Measurements from ENCODE around the gene NOP16. TPM values are rescaled to one million over a fixed set of nuclear protein-coding genes. Genes with fewer than 3 reads are reported as not detected.

Gene NOP16
- total and polyA plus RNA-seq, 2 experiments from 2014 or later, result 15.2 to 68.7 TPM

GRCh38 chr5:176381979-176382378 is 6.4 kb downstream of the NOP16 start:
- Histone ChIP-seq H3K79me2 (ENCODE audit: insufficient read depth) (peaks cover 31% of the 10 kb centered on the region), H4K20me1 (ENCODE audit: insufficient read depth) (no peaks in the 10 kb centered on the region), H2AFZ (no peak overlapping the region), H3K36me3 (ENCODE audit: low read depth) (peaks cover 19% of the 10 kb centered on the region; the same call in 1 of the 2 replicates), H3K9me2 (ENCODE audit: insufficient read depth) (no peaks in the 10 kb centered on the region), H3K4me3 (no peak overlapping the region), H3F3A (ENCODE audit: insufficient read depth) (0 out of 2 replicates have a peak, but pooled peaks cover 11% of the 10 kb centered on the region), H3K4me1 (ENCODE audit: insufficient read depth) (peaks cover 11% of the 10 kb centered on the region; the same call in 1 of the 2 replicates), H3K27ac (no peak overlapping the region), H3K27me3 (replicated peaks; ENCODE audit: insufficient read depth) (no peaks in the 10 kb centered on the region), H3K4me2 (ENCODE audit: unreplicated experiment) (no peak overlapping the region), H3K9me3 (ENCODE audit: low read depth) (no peaks in the 10 kb centered on the region), H3K9ac (no peak overlapping the region)
- in situ Hi-C loops (cut with MboI), result no loop called here
- DNase-seq, result no peak
- 100% methylated on average over 3 of the region's 3 CpGs for WGBS, 2 experiments (ENCODE audit: low coverage in 1 of 2, low lambda C conversion rate in 2 of 2, missing lambda C conversion rate in 2 of 2)
- TF ChIP-seq EZH2phosphoT487 (IDR thresholded peaks at IDR 0.05; ENCODE audit: insufficient read depth, low read depth) (no peak), EZH2 (IDR thresholded peaks at IDR 0.05; ENCODE audit: insufficient read depth, poor library complexity, severe bottlenecking) (no peak)

DNA sequence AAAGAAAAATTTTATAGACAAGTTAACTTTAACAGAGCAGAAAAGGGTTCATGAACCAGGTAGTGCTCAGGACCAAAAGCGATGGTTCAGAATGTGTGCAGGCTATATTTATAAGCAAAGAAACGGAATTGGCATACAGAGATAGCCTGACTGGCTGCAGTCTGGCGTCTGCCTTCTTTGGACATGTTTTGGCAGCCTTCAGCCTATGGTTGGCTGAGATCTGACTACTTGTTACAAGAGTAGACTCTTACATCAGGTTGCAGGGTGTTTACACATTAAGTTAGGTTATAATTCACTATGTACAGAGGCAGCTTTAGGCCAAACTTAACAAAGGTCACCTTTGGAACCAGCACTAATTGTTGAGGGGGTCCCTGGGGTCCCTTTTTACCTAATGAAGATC is 7.0 kb downstream of the NOP16 start:
- WGBS, 2 experiments (ENCODE audit: low coverage in 1 of 2, low lambda C conversion rate in 2 of 2, missing lambda C conversion rate in 2 of 2), result 90 to 92% methylated on average over 3 of the region's 3 CpGs
- H3K9ac ChIP-seq, result no peak overlapping the region
- peaks cover 26% of the 10 kb centered on the region for H3K79me2 ChIP-seq (ENCODE audit: insufficient read depth)
- peaks cover 6% of the 10 kb centered on the region; the same call in 1 of the 2 replicates for H3K4me1 ChIP-seq (ENCODE audit: insufficient read depth)
- no peak overlapping the region for H3K4me3 ChIP-seq
- H3K27ac ChIP-seq, result no peak overlapping the region
- H3K9me3 ChIP-seq (ENCODE audit: low read depth), result no peaks in the 10 kb centered on the region
- DNase-seq, result no peak
- H2AFZ ChIP-seq, result no peak overlapping the region
- 0 out of 2 replicates have a peak, but pooled peaks cover 11% of the 10 kb centered on the region for H3F3A ChIP-seq (ENCODE audit: insufficient read depth)
- no peak for TF ChIP-seq EZH2 (IDR thresholded peaks at IDR 0.05; ENCODE audit: insufficient read depth, poor library complexity, severe bottlenecking)
- TF ChIP-seq EZH2phosphoT487 (IDR thresholded peaks at IDR 0.05; ENCODE audit: insufficient read depth, low read depth), result no peak
- peaks cover 19% of the 10 kb centered on the region; the same call in 1 of the 2 replicates for H3K36me3 ChIP-seq (ENCODE audit: low read depth)
- H3K9me2 ChIP-seq (ENCODE audit: insufficient read depth), result no peaks in the 10 kb centered on the region
- in situ Hi-C loops (cut with MboI), result no loop called here
- H4K20me1 ChIP-seq (ENCODE audit: insufficient read depth), result no peaks in the 10 kb centered on the region
- H3K4me2 ChIP-seq (ENCODE audit: unreplicated experiment), result no peak overlapping the region
- no peaks in the 10 kb centered on the region for H3K27me3 ChIP-seq (replicated peaks; ENCODE audit: insufficient read depth)

- Histone ChIP-seq H3K27me3 (replicated peaks; ENCODE audit: insufficient read depth) (no peaks in the 10 kb centered on the region), H4K20me1 (ENCODE audit: insufficient read depth) (no peaks in the 10 kb centered on the region), H3K9me2 (ENCODE audit: insufficient read depth) (no peaks in the 10 kb centered on the region), H2AFZ (no peak overlapping the region), H3K36me3 (ENCODE audit: low read depth) (peaks cover 13% of the 10 kb centered on the region; the same call in 1 of the 2 replicates), H3K79me2 (ENCODE audit: insufficient read depth) (peaks cover 10% of the 10 kb centered on the region), H3F3A (ENCODE audit: insufficient read depth) (0 out of 2 replicates have a peak, but pooled peaks cover 11% of the 10 kb centered on the region), H3K4me3 (no peak overlapping the region), H3K27ac (no peak overlapping the region), H3K9me3 (ENCODE audit: low read depth) (no peaks in the 10 kb centered on the region), H3K4me2 (ENCODE audit: unreplicated experiment) (no peak overlapping the region), H3K4me1 (ENCODE audit: insufficient read depth) (no peaks in the 10 kb centered on the region), H3K9ac (no peak overlapping the region)
- no peak for DNase-seq
- TF ChIP-seq EZH2 (IDR thresholded peaks at IDR 0.05; ENCODE audit: insufficient read depth, poor library complexity, severe bottlenecking) (no peak), EZH2phosphoT487 (IDR thresholded peaks at IDR 0.05; ENCODE audit: insufficient read depth, low read depth) (no peak)
- in situ Hi-C loops (cut with MboI), result no loop called here
- WGBS, 2 experiments (ENCODE audit: low coverage in 1 of 2, low lambda C conversion rate in 2 of 2, missing lambda C conversion rate in 2 of 2), result 74 to 82% methylated on average over 3 of the region's 3 CpGs
Measured at GRCh38 chr5:176379881-176380280, 8.5 kb downstream of the NOP16 start.

DNA sequence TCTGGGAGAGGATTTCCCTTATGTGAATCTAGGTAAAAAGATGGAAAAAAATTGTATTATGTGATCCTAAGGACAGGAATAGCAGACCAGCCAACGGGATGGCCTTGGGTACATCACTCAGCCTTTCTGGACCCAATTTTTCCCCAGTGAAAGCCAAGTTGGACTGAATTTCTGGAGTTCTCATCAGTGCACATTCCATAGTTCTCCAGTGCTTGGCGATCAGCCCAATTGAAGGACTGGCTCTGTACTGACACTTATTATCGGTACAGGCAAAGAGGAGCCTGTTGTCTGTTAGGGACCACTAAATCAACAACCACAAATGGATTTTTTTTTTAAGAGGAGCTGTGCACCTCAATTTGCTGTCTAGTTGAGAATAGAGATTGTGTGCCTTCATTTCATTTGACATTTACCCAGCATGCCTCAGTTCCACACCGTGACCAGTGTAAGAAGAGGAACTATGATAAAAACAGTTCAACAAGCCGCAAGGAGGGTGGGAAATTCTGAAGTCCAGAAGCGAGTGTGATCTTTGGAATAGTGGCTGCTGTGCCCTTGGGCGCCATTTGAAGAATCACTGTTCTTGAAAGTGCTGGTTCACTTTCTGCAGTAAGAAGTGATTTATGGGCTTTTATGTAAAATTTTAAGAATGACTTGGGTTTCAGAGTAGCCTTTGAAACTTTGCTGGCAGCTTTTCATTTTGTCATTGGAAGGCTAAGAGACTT is 15.1 kb downstream of the NOP16 start:
- no peaks in the 10 kb centered on the region for H3K4me1 ChIP-seq (ENCODE audit: insufficient read depth)
- 36 to 37% methylated on average over 7 of the region's 7 CpGs for WGBS, 2 experiments (ENCODE audit: low coverage in 1 of 2, low lambda C conversion rate in 2 of 2, missing lambda C conversion rate in 2 of 2)
- H3K79me2 ChIP-seq (ENCODE audit: insufficient read depth), result no peaks in the 10 kb centered on the region
- H3K27me3 ChIP-seq (replicated peaks; ENCODE audit: insufficient read depth), result no peaks in the 10 kb centered on the region
- no peaks in the 10 kb centered on the region for H4K20me1 ChIP-seq (ENCODE audit: insufficient read depth)
- H2AFZ ChIP-seq, result no peak overlapping the region
- no peak overlapping the region for H3K4me3 ChIP-seq
- H3K36me3 ChIP-seq (ENCODE audit: low read depth), result 0 out of 2 replicates have a peak, but pooled peaks cover 13% of the 10 kb centered on the region
- in situ Hi-C loops (cut with MboI), result no loop called here
- no peak for TF ChIP-seq EZH2 (IDR thresholded peaks at IDR 0.05; ENCODE audit: insufficient read depth, poor library complexity, severe bottlenecking)
- no peak for TF ChIP-seq EZH2phosphoT487 (IDR thresholded peaks at IDR 0.05; ENCODE audit: insufficient read depth, low read depth)
- no peaks in the 10 kb centered on the region for H3K9me3 ChIP-seq (ENCODE audit: low read depth)
- no peak overlapping the region for H3K27ac ChIP-seq
- no peaks in the 10 kb centered on the region for H3K9me2 ChIP-seq (ENCODE audit: insufficient read depth)
- peaks cover 11% of the 10 kb centered on the region; the same call in 1 of the 2 replicates for H3F3A ChIP-seq (ENCODE audit: insufficient read depth)
- no peak overlapping the region for H3K4me2 ChIP-seq (ENCODE audit: unreplicated experiment)
- no peak for DNase-seq
- no peak overlapping the region for H3K9ac ChIP-seq

Measured in GM23248 (cell line).